A673 (cell line): ENCODE data around the gene DDX3X. TPM values are rescaled to one million over a fixed set of nuclear protein-coding genes. Genes with fewer than 3 reads are reported as not detected.

Experiments
- BruUV-seq: library from RNA; stranded (reverse); fragments of 400-500 nt; replicated peaks from 2 replicates; lab custom pipeline; 2021; lab: Mats Ljungman, UMichigan
- CTCF ChIA-PET: fragments of 300-600 bp; sonication (Branson Sonifier 250); formaldehyde crosslinking; loops from one replicate; lab custom pipeline; 2022; ENCODE audit warnings: antibody characterized with exemption; lab: Charles Lee
- POLR2A ChIA-PET: fragments of 300-600 bp; sonication (Branson Sonifier 250); formaldehyde crosslinking; loops from one replicate; lab custom pipeline; 2022; ENCODE audit warnings: antibody characterized with exemption; ENCODE audit not compliant: low non-redundant PET; lab: Charles Lee
- DNase-seq: peaks from one replicate; pipeline ENCODE4 v3.0.0-alpha.2; 2015; ENCODE audit warnings: low spot score
- H3K27ac ChIP-seq: fragments of 200-600 bp; sonication (generic); 2 replicates; pipeline ENCODE4 v1.5.1; 2016; ENCODE audit warnings: mixed run types, low read depth, mild to moderate bottlenecking, mixed read lengths, antibody characterized with exemption, low read length; ENCODE audit not compliant: poor library complexity, severe bottlenecking
- H3K27me3 ChIP-seq: fragments of 200-600 bp; sonication (generic); replicated peaks from 2 replicates; pipeline ENCODE4 v1.6.1; 2017; ENCODE audit warnings: mixed run types, low read depth, mild to moderate bottlenecking, mixed read lengths, antibody characterized with exemption, low read length; ENCODE audit not compliant: insufficient read depth, poor library complexity
- H3K36me3 ChIP-seq: fragments of 200-600 bp; sonication (generic); 2 replicates; pipeline ENCODE4 v1.6.1; 2016; ENCODE audit warnings: mixed run types, mild to moderate bottlenecking, mixed read lengths, antibody characterized with exemption, low read length; ENCODE audit not compliant: insufficient read depth, poor library complexity, severe bottlenecking
- H3K4me1 ChIP-seq: fragments of 200-600 bp; sonication (generic); 2 replicates; pipeline ENCODE4 v1.6.1; 2017; ENCODE audit warnings: mixed run types, mild to moderate bottlenecking, mixed read lengths, antibody characterized with exemption, low read length; ENCODE audit not compliant: insufficient read depth, poor library complexity, severe bottlenecking
- H3K4me3 ChIP-seq: fragments of 200-600 bp; sonication (generic); 2 replicates; pipeline ENCODE4 v1.5.1; 2016; ENCODE audit warnings: low read depth, mixed run types, mild to moderate bottlenecking, mixed read lengths, low read length; ENCODE audit not compliant: poor library complexity, severe bottlenecking
- H3K9me3 ChIP-seq: fragments of 200-600 bp; sonication (generic); 2 replicates; pipeline ENCODE4 v1.6.1; 2016; ENCODE audit warnings: mixed run types, low read depth, mild to moderate bottlenecking, mixed read lengths, antibody characterized with exemption, low read length; ENCODE audit not compliant: poor library complexity, severe bottlenecking
- EZH2 ChIP-seq: fragments of 200-600 bp; sonication (generic); IDR thresholded peaks from 2 replicates; pipeline ENCODE4 v1.6.1; 2017; ENCODE audit warnings: borderline replicate concordance, low read depth, mild to moderate bottlenecking, mixed read lengths, antibody characterized with exemption, low read length; ENCODE audit not compliant: poor library complexity, severe bottlenecking
- intact Hi-C: fragments of 100-400 bp; cut with micrococcal nuclease; formaldehyde crosslinking; loops from one replicate; pipeline ENCODE4 v1.10.0; 2022; ENCODE audit not compliant: unreplicated experiment
- total RNA-seq: library from RNA; stranded (reverse); gene quantifications from 2 replicates; pipeline ENCODE4 v1.2.3, GENCODE V29; 2021
- TF ChIP-seq, protein P1 (sequence below): fragments of 300-800, 200-600 bp; sonication (generic); conservative IDR thresholded peaks from 2 replicates; pipeline ENCODE4 v1.5.1; 2017; ENCODE audit warnings: low read depth, mild to moderate bottlenecking, antibody characterized with exemption, low read length, moderate library complexity, mixed read lengths

Gene DDX3X
- total RNA-seq, 1 experiment from 2014 or later: 454 TPM

DNA sequence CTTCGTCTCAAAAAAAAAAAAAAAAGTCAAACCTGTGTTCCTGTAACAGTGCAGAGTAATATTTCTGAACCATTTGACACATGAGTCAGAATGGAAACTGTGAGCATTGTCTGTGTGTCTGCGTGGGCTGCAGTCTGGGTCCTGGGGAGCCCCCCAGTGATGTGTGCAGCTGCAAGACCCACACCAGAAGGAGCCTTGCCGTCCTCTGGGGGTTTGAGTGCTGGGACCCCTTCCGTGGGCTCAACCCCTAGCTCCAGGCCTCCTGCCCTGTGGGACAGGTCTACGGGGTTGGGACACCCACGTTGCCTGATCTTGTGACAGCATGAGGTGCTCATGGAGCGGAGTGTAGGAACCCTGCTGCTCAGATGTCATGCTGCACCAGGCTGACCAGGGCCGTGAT, 43.7 kb downstream of the DDX3X start:
- no peak overlapping the region for H3K4me3 ChIP-seq
- no TSS peak for BruUV-seq
- no peak for DNase-seq
- H3K36me3 ChIP-seq: no peaks in the 10 kb centered on the region
- H3K27me3 ChIP-seq: no peaks in the 10 kb centered on the region
- no peaks in the 10 kb centered on the region for H3K9me3 ChIP-seq
- ChIA-PET CTCF (no interaction called here), POLR2A (interaction anchor here (0.6 kb wide), 1 partner anchor 13 kb away, joined by 6 read pairs; no protein-coding TSS in a partner anchor)
- no peak for TF ChIP-seq EZH2
- TF ChIP-seq, protein P1, sequence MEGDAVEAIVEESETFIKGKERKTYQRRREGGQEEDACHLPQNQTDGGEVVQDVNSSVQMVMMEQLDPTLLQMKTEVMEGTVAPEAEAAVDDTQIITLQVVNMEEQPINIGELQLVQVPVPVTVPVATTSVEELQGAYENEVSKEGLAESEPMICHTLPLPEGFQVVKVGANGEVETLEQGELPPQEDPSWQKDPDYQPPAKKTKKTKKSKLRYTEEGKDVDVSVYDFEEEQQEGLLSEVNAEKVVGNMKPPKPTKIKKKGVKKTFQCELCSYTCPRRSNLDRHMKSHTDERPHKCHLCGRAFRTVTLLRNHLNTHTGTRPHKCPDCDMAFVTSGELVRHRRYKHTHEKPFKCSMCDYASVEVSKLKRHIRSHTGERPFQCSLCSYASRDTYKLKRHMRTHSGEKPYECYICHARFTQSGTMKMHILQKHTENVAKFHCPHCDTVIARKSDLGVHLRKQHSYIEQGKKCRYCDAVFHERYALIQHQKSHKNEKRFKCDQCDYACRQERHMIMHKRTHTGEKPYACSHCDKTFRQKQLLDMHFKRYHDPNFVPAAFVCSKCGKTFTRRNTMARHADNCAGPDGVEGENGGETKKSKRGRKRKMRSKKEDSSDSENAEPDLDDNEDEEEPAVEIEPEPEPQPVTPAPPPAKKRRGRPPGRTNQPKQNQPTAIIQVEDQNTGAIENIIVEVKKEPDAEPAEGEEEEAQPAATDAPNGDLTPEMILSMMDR: no peak
- intact Hi-C loops: no loop called here
- no peak overlapping the region for H3K27ac ChIP-seq
- no peaks in the 10 kb centered on the region for H3K4me1 ChIP-seq

DNA sequence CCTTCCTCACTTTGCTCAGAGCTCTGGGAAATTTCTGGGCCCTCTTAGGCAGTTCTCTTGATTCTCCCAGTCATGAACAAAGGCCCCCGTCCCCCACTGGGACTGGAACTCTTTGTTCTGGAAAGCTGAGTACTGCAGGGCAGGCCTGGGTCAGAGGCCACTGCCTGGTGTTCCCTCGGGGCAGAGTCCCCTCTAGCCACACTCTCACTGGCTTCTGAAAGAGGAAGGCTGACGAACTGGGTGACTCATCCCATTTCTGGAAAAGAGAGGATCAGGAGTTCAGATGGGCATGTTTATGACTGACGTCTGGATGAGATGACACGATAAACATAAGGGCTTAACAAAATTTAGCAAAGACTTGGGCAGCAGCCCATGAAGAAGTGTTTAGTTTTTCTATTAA, 47.7 kb downstream of the DDX3X start:
- TF ChIP-seq, protein P1: no peak
- TF ChIP-seq EZH2: no peak
- no TSS peak for BruUV-seq
- no peaks in the 10 kb centered on the region for H3K36me3 ChIP-seq
- POLR2A ChIA-PET: no interaction called here
- intact Hi-C loops: no loop called here
- H3K27ac ChIP-seq: no peak overlapping the region
- H3K4me3 ChIP-seq: no peak overlapping the region
- H3K4me1 ChIP-seq: no peaks in the 10 kb centered on the region
- no peak for DNase-seq
- no peaks in the 10 kb centered on the region for H3K9me3 ChIP-seq
- CTCF ChIA-PET: no interaction called here
- H3K27me3 ChIP-seq: no peaks in the 10 kb centered on the region

DNA sequence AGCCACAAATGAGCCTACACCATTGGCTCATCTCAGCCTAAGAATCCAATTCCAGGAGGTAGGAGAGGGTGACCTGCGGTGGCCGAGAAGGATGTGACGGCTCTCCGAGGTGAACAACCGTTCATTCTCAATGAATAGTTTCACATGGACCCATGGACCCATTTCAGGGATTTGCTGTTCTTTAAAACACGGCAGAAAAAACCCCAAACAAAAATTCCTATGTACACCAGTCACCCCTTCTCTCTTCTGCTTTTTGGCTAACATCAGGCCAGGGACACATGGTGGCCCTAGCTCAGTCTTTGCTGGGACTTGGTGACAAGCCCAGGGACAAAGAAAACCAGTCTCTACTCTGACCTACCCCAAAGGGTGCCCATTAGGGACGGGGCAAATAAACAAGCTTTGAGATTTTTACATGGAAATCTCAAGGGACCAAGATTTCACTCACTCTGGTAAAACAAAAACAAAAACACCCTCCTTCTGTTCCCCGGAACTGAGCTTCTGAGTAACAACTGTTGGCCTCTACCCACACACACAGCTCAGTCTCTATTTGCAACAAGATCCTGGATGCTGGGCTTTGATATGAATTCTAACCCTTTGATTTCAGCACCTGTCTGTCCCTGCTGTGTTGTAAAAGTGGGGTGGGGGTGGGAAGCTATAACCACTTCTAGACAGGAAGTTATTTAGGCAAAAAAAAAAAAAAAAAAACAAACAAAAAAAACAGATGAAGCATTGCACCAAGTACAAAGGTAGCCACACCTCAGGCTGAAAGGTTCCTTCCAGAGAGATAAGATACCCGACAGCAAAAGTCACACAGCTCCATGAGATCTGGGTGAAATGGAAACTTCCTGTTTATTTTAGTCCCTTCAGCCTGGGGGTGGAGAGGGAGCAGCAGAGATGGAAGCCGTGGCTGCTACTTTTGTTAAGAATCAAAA, 49.0 kb downstream of the DDX3X start:
- no peak for TF ChIP-seq EZH2
- TF ChIP-seq, protein P1: no peak
- POLR2A ChIA-PET: no interaction called here
- Histone ChIP-seq H3K27ac (no peak overlapping the region), H3K27me3 (no peaks in the 10 kb centered on the region), H3K36me3 (no peaks in the 10 kb centered on the region), H3K9me3 (no peaks in the 10 kb centered on the region), H3K4me3 (no peak overlapping the region), H3K4me1 (no peaks in the 10 kb centered on the region)
- CTCF ChIA-PET: no interaction called here
- DNase-seq: no peak
- intact Hi-C loops: no loop called here
- BruUV-seq: no TSS peak
